SU-DHL-6 (cell line): Measurements from ENCODE around the gene FXYD5.

Source experiments
- H2AFZ ChIP-seq: fragments of 200-600 bp; sonication (generic); 2 replicates; pipeline ENCODE4 v1.6.1; 2014; ENCODE audit warnings: low read depth, mild to moderate bottlenecking, moderate library complexity, mixed read lengths, antibody characterized with exemption, low read length; ENCODE audit not compliant: severe bottlenecking
- H3F3A ChIP-seq: fragments of 200-600 bp; shearing (Covaris generic); 2 replicates; pipeline ENCODE4 v1.6.0; 2016; ENCODE audit warnings: antibody characterized with exemption, mild to moderate bottlenecking; ENCODE audit not compliant: insufficient read depth
- H3K27ac ChIP-seq: fragments of 200-600 bp; sonication (generic); 2 replicates; pipeline ENCODE4 v1.5.1; 2016; ENCODE audit warnings: low read depth, mild to moderate bottlenecking, low read length, moderate library complexity, mixed read lengths
- H3K27me3 ChIP-seq: fragments of 200-600 bp; sonication (generic), shearing (Covaris generic); 2 replicates; pipeline ENCODE4 v1.6.0; 2014; ENCODE audit warnings: mild to moderate bottlenecking, low read length
- H3K36me3 ChIP-seq: fragments of 200-600 bp; sonication (generic); 2 replicates; pipeline ENCODE4 v1.6.1; 2014; ENCODE audit warnings: mild to moderate bottlenecking, low read length, mixed read lengths
- H3K4me2 ChIP-seq: fragments of 300-600, 200-600 bp; shearing (Covaris generic), sonication (generic); 2 replicates; pipeline ENCODE4 v1.6.0; 2014; ENCODE audit warnings: low read length, low read depth, mild to moderate bottlenecking; ENCODE audit not compliant: poor library complexity, severe bottlenecking
- H3K4me3 ChIP-seq: fragments of 200-600 bp; sonication (generic); 2 replicates; pipeline ENCODE4 v1.5.1; 2014; ENCODE audit warnings: antibody characterized with exemption, low read length, mild to moderate bottlenecking, mixed read lengths; ENCODE audit not compliant: insufficient read depth, poor library complexity, severe bottlenecking
- H3K79me2 ChIP-seq: fragments of 200-600 bp; sonication (generic); 2 replicates; pipeline ENCODE4 v1.6.1; 2014; ENCODE audit warnings: mild to moderate bottlenecking, low read length, moderate library complexity; ENCODE audit not compliant: insufficient read depth
- H3K9ac ChIP-seq: fragments of 200-600 bp; sonication (generic); 2 replicates; pipeline ENCODE4 v1.7.0; 2014; ENCODE audit warnings: mild to moderate bottlenecking, low read length
- H3K9me2 ChIP-seq: fragments of 200-600 bp; sonication (generic); replicated peaks from 2 replicates; pipeline ENCODE4 v1.6.1; 2014; ENCODE audit warnings: low read length; ENCODE audit not compliant: insufficient read depth
- H3K9me3 ChIP-seq: fragments of 200-600 bp; sonication (generic); 2 replicates; pipeline ENCODE4 v1.6.1; 2014; ENCODE audit warnings: low read length, mixed read lengths; ENCODE audit not compliant: insufficient read depth
- H4K20me1 ChIP-seq: fragments of 200-600 bp; sonication (generic); 2 replicates; pipeline ENCODE4 v1.6.1; 2014; ENCODE audit warnings: low read depth, mild to moderate bottlenecking, antibody characterized with exemption, low read length, moderate library complexity, mixed read lengths
- EZH2phosphoT487 ChIP-seq: fragments of 200-600 bp; sonication (generic), shearing (Covaris generic); conservative IDR thresholded peaks from 2 replicates; pipeline ENCODE4 v1.6.1; 2018; ENCODE audit warnings: mild to moderate bottlenecking, antibody characterized with exemption, low read length, moderate library complexity, mixed read lengths
- TF ChIP-seq, protein P1 (sequence below): fragments of 200-600 bp; sonication (generic); IDR thresholded peaks from one replicate; pipeline ENCODE4 v1.5.1; 2017; ENCODE audit warnings: antibody characterized with exemption, mild to moderate bottlenecking, low read length, moderate library complexity; ENCODE audit not compliant: insufficient read depth, poor library complexity, severe bottlenecking

The FXYD5 gene

DNA sequence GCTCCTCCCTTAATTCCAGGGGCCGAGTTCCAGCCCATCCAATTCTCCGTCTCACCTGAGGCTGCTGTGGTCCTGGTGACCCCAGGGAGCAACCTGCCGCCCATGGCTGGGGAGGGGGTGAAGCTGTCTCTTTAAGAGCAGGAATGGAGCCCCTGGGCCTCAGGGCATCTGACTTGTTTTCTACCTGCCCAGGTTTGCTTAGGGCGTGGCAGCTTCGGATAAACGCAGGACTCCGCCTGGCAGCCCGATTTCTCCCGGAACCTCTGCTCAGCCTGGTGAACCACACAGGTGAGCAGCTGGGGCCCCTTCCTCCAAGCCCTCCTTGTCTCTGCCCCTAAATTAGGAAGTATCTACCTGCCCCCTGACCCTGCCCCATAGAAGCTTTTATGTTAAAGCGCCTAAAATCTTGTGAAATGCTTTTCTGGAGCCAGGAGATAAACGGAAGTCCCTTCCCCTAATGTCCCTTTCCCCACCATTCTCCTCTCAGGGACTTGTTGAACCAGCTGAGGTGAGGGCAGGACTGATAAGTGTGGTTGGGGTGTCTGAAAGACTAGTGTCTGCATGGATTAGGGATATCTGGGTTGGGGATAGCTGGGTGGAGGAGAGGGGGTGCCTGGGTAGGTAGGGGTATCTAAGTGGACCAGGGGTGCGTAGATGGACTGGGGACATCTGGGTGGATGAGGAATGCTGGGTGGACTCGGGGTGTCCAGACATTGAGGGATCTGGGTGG lies 38.3 kb upstream of the FXYD5 start:
- H3K4me2 ChIP-seq: no peak overlapping the region
- no peak overlapping the region for H3K9ac ChIP-seq
- H3K27me3 ChIP-seq: no peaks in the 10 kb centered on the region
- H3K9me3 ChIP-seq: no peaks in the 10 kb centered on the region
- H3F3A ChIP-seq: no peaks in the 10 kb centered on the region
- H3K27ac ChIP-seq: no peak overlapping the region
- no peaks in the 10 kb centered on the region for H4K20me1 ChIP-seq
- no peak for TF ChIP-seq EZH2phosphoT487
- TF ChIP-seq, protein P1, sequence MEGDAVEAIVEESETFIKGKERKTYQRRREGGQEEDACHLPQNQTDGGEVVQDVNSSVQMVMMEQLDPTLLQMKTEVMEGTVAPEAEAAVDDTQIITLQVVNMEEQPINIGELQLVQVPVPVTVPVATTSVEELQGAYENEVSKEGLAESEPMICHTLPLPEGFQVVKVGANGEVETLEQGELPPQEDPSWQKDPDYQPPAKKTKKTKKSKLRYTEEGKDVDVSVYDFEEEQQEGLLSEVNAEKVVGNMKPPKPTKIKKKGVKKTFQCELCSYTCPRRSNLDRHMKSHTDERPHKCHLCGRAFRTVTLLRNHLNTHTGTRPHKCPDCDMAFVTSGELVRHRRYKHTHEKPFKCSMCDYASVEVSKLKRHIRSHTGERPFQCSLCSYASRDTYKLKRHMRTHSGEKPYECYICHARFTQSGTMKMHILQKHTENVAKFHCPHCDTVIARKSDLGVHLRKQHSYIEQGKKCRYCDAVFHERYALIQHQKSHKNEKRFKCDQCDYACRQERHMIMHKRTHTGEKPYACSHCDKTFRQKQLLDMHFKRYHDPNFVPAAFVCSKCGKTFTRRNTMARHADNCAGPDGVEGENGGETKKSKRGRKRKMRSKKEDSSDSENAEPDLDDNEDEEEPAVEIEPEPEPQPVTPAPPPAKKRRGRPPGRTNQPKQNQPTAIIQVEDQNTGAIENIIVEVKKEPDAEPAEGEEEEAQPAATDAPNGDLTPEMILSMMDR: no peak
- no peak overlapping the region for H2AFZ ChIP-seq
- no peaks in the 10 kb centered on the region for H3K79me2 ChIP-seq
- no peak overlapping the region for H3K4me3 ChIP-seq
- H3K9me2 ChIP-seq: no peaks in the 10 kb centered on the region
- H3K36me3 ChIP-seq: no peaks in the 10 kb centered on the region

DNA sequence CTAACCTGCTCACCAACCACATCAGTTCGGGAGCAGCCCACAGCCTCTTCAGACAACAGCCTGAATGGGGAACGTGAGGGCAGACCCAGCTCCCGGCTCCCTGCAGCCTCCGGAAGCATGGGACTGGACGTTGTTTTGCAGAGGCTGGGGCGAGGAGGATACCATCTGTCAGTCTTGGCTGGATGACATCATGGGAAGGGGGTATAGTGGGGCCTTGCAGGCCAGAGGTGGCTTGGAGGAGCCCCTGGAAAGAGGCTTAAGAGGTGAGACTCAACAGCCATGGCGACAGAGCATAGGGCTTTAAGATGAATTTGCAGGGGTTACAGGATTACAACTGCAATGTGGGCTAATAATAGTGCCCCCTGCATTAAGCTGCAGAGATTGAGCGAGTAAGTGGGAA lies 37.4 kb upstream of the FXYD5 start:
- no peaks in the 10 kb centered on the region for H3K27me3 ChIP-seq
- H3K79me2 ChIP-seq: no peaks in the 10 kb centered on the region
- H4K20me1 ChIP-seq: no peaks in the 10 kb centered on the region
- H3F3A ChIP-seq: no peaks in the 10 kb centered on the region
- H3K9me3 ChIP-seq: no peaks in the 10 kb centered on the region
- H3K9me2 ChIP-seq: no peaks in the 10 kb centered on the region
- TF ChIP-seq EZH2phosphoT487: no peak
- TF ChIP-seq, protein P1: no peak
- H2AFZ ChIP-seq: no peak overlapping the region
- H3K27ac ChIP-seq: no peak overlapping the region
- no peak overlapping the region for H3K4me3 ChIP-seq
- H3K4me2 ChIP-seq: no peak overlapping the region
- H3K9ac ChIP-seq: no peak overlapping the region
- H3K36me3 ChIP-seq: no peaks in the 10 kb centered on the region

DNA sequence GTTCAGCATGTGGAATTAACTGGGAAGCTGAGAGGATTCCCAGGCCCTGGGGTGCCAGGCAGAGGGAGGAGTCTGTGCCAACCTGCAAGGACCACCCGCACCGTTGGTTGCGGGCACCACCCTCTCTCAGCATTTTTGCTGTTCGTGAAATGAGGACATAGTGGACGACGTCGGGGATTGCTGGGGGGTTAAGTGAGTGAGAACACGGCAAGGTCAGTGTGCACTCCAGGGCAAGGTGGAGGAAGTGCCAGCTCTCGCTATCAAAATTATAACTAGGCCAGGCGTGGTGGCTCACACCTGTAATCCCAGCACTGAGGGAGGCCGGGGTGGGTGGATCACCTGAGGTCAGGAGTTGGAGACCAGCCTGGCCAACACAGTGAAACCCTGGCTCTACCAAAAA lies 36.7 kb upstream of the FXYD5 start:
- Histone ChIP-seq H3F3A (no peaks in the 10 kb centered on the region), H3K9me3 (no peaks in the 10 kb centered on the region)

More for the DNA sequence above, 36.7 kb upstream of the FXYD5 start:
- no peak overlapping the region for H3K4me3 ChIP-seq
- no peaks in the 10 kb centered on the region for H4K20me1 ChIP-seq
- no peak overlapping the region for H3K27ac ChIP-seq
- H3K4me2 ChIP-seq: no peak overlapping the region
- TF ChIP-seq, protein P1: no peak
- TF ChIP-seq EZH2phosphoT487: no peak
- H2AFZ ChIP-seq: no peak overlapping the region
- H3K9me2 ChIP-seq: no peaks in the 10 kb centered on the region
- H3K27me3 ChIP-seq: no peaks in the 10 kb centered on the region
- no peak overlapping the region for H3K9ac ChIP-seq
- H3K79me2 ChIP-seq: no peaks in the 10 kb centered on the region
- H3K36me3 ChIP-seq: no peaks in the 10 kb centered on the region
